Colonic mucosa (tissue), 4 donors: ENCODE data around the gene SLC6A8. TPM values are rescaled to one million over a fixed set of nuclear protein-coding genes. Genes with fewer than 3 reads are reported as not detected.
"Not testable (repeated sequence)": the region's sequence is repeated elsewhere in the genome, so short reads cannot be mapped to it uniquely, and the experiment has no call there.

Source experiments
- DNase-seq: peaks from one replicate; pipeline ENCODE4 v3.0.0-alpha.2; 2020
- H3K27ac ChIP-seq: fragments of 200-600 bp; one replicate; pipeline ENCODE4 v1.8.0; 2021
- H3K27me3 ChIP-seq: fragments of 200-600 bp; one replicate; pipeline ENCODE4 v1.8.0; 2021
- H3K36me3 ChIP-seq: fragments of 200-600 bp; one replicate; pipeline ENCODE4 v1.8.0; 2021
- H3K4me1 ChIP-seq: fragments of 200-600 bp; one replicate; pipeline ENCODE4 v1.8.0; 2021; ENCODE audit warnings: mild to moderate bottlenecking
- H3K4me3 ChIP-seq: fragments of 200-600 bp; one replicate; pipeline ENCODE4 v1.8.0; 2021
- H3K9ac ChIP-seq, 2 donors: one replicate each; pipeline ENCODE4 v1.7.0; 2013; ENCODE audit warnings: control low read depth in 2 of 2, low read depth in 2 of 2, low read length in 2 of 2
- H3K9me3 ChIP-seq: fragments of 200-600 bp; one replicate; pipeline ENCODE4 v1.8.0; 2021
- intact Hi-C: fragments of 100-400 bp; cut with DNase I; formaldehyde crosslinking; loops from one replicate; pipeline ENCODE4 v1.14.1; 2022
- total RNA-seq, 2 donors: library from RNA; stranded (reverse); fragmentation: NEBNext Ultra II Directional in 1 of 2; extraction: Animal tissue kit (Norgen Biotek cat#: 25700) in 1 of 2; gene quantifications; one replicate each; pipeline ENCODE4 v1.2.1, GENCODE V29; 2021
- TF ChIP-seq, protein P1 (sequence below): fragments of 200-600 bp; IDR thresholded peaks from one replicate; pipeline ENCODE4 v1.8.0; 2022; ENCODE audit warnings: antibody characterized with exemption, mild to moderate bottlenecking
- donor health status: healthy.
- donor health status: DM: no; HTN: no; CAD: no.
- donor health status: DM: no; HTN: no; CAD: no.

SLC6A8 gene
- total RNA-seq, 2 donors from 2014 or later = 197 to 435 TPM

DNA sequence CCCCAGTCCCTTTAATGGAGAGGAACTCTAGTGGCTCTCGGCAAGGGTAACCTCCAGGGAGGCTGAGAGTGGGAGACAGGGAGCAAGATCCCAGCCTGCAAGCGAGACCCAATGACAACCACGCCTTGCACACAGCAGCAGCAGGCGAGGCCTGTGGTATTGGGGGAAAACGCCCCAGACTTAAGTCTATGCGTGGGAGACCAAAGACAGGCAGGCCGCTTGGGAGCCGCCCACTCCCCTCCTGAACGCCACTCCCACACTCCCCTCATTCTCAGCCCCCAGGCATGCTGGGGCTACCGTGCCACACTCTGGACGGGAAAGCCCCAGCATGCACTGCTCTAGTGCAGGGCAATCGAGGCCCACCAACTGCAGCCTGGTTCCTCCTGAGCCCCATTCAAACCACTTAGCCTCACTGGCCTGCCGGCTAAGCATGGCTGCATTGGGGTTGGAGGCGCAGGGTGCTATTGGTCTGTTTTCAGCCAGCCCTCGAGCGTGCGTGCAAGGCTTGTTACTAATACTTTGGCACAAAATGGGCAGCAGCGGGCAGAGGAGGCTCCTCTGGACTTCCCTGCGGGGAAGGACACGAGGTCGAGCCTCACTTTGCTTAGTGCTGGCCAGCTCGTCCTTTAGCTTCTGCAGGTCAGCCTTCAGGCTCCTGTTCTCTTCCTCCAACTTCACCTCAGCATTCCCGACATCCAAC is 14.8 kb downstream of the SLC6A8 start:
- DNase-seq = no peak
- intact Hi-C loops = no loop called here
- Histone ChIP-seq H3K4me1 (no peaks in the 10 kb centered on the region), H3K27me3 (no peaks in the 10 kb centered on the region), H3K27ac (peak overlapping the region; percentile 44), H3K4me3 (no peak overlapping the region), H3K9me3 (no peaks in the 10 kb centered on the region), H3K9ac (no peak overlapping the region), H3K36me3 (no peaks in the 10 kb centered on the region)
- TF ChIP-seq, protein P1, sequence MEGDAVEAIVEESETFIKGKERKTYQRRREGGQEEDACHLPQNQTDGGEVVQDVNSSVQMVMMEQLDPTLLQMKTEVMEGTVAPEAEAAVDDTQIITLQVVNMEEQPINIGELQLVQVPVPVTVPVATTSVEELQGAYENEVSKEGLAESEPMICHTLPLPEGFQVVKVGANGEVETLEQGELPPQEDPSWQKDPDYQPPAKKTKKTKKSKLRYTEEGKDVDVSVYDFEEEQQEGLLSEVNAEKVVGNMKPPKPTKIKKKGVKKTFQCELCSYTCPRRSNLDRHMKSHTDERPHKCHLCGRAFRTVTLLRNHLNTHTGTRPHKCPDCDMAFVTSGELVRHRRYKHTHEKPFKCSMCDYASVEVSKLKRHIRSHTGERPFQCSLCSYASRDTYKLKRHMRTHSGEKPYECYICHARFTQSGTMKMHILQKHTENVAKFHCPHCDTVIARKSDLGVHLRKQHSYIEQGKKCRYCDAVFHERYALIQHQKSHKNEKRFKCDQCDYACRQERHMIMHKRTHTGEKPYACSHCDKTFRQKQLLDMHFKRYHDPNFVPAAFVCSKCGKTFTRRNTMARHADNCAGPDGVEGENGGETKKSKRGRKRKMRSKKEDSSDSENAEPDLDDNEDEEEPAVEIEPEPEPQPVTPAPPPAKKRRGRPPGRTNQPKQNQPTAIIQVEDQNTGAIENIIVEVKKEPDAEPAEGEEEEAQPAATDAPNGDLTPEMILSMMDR = no peak

DNA sequence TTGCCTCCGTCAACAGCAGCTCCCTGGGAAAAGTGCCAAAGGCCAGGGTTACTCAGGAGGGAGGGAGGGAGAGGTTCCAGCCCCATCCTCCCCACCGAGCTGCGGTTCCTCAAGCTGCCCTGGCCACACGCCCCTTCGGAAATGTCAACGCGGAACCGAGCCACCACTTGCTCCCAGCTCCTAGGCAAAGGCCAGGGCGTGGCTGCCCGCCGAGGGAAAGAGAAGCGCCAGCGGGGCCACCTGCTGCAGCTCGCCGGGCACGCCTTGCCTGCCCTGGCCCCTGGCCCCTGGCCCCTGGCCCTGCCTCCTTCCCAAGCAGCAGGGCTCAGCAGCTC is 15.3 kb downstream of the SLC6A8 start:
- peak overlapping the region; percentile 44 for H3K27ac ChIP-seq
- no peak overlapping the region for H3K9ac ChIP-seq
- DNase-seq = peak; percentile 84
- no peaks in the 10 kb centered on the region for H3K36me3 ChIP-seq
- H3K27me3 ChIP-seq = no peaks in the 10 kb centered on the region
- H3K4me1 ChIP-seq = no peaks in the 10 kb centered on the region
- no peak overlapping the region for H3K4me3 ChIP-seq
- intact Hi-C loops = no loop called here
- no peaks in the 10 kb centered on the region for H3K9me3 ChIP-seq
- TF ChIP-seq, protein P1 = no peak

DNA sequence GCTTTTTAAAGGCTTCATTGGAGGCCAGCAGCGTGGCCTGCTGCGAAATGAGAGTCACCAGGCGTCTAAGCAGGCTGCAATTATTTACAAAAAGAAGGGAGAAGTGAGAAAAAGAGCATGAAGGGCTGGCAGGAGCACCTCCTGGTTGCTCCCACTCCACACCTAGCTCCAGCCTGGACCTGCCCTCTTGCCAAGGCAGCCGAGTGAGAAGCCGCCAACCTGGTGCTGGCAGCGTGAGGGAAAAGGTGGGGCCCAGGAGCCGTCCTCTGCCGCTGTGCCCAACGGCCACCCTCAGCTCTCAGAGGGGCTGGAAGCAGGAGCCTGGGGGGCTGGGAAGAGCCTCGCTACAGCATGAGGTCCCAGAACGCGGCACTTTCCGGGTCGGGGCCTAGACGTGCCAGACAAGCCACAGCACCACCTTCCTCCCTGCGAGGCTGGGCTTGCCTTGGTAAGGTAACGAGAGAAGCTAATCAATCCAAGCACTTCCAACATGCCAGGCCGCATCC is 16.3 kb downstream of the SLC6A8 start:
- TF ChIP-seq, protein P1 = no peak
- Histone ChIP-seq H3K4me3 (no peak overlapping the region), H3K36me3 (no peaks in the 10 kb centered on the region), H3K27me3 (no peaks in the 10 kb centered on the region), H3K9me3 (no peaks in the 10 kb centered on the region), H3K4me1 (no peaks in the 10 kb centered on the region), H3K9ac (peak overlapping the region in 1 of 2 donors; percentile 55), H3K27ac (no peak overlapping the region)
- intact Hi-C loops = no loop called here
- no peak for DNase-seq

DNA sequence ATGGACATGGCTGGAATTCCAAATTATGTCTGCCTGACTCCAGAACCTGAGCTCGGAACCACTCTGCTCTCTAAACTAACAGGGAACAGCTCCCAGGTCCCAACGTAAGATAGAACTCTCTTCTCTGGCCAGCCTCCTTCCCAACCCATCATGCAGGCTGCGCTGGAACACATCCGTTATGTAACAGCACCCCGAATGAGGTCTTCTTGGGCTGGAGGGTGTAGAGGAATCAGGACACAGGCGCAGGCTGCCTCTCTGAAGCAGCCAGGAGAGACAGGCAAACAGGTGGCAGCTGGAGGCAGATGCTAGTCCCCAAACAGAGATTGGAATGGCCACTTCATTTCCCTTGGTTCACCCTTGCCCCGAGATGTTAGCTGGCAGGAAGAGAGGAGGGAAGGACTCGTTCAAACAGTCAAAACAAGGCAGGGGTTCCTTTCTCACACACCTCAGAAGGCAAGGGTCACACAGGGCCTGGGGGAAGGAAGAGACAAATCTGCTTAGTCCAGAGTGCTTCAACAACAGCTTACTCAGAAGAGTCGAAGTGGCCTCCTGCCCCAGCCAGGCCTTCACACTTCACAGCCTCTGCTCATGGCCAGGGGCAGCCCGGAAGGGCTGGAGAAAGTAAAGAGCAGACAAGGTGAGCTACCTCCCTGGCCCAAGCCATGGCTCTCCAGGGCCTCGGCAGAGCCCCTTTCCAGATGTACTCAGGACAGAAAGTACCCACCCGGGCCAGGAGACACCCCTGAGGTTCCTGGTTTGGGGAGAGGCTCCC is 17.1 kb downstream of the SLC6A8 start:
- H3K27ac ChIP-seq, H3K9me3 ChIP-seq, H3K4me1 ChIP-seq, DNase-seq, H3K36me3 ChIP-seq, H3K27me3 ChIP-seq, H3K9ac ChIP-seq, intact Hi-C loops, H3K4me3 ChIP-seq: not testable (repeated sequence)

DNA sequence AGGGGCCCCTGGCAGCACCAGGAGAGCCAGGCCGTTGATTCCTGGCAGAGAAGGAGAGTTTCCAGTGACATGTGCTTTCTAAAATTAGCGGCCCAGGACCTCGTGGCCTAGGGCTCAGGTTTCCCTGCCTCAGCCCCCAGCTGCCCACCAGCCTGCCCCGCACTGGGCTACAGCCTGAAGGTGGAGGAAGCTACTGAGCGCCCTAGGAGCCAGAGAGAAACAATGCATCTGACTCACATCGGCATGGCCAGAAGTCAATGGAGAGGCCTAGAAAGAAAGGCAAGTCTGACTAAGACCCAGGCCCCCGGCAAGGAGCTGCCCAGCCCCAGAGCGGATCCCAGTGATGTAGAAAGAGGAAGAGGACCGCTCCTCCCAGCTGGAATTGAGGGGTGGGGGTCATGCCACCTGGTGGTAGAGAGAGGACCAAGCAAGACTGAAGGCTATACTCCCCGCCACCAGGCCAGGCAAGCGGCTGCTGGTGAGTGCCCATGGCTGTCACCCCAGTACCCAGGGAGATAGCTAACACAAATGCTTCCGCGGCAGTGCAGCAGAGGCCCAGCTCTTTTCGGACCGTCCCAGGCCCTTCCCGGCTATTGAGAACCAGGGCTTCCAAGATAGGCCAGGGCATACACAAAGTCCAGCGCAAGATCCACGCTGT is 17.8 kb downstream of the SLC6A8 start:
- H3K9me3 ChIP-seq, DNase-seq, H3K4me1 ChIP-seq, intact Hi-C loops, H3K27me3 ChIP-seq, H3K4me3 ChIP-seq, H3K36me3 ChIP-seq, H3K27ac ChIP-seq, H3K9ac ChIP-seq: not testable (repeated sequence)

DNA sequence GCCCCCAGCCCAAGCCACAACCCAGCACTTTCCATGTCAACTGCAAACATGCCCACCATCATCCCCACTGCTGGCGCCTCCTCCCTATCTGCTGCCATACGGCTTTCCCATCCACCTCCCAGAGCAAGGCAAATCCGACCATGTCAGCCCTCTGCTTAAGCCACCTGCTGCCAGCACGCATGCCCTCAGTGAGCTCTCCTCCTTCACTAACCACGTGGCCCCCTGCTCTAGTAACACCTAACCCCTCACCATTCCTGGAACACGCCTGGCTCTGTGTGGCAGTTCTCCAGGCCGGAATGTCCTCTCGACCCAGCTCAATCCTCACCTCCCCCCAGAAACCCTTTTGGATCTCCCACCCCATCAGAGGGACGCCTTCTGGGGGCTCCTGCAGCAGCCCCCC is 19.1 kb downstream of the SLC6A8 start:
- no peaks in the 10 kb centered on the region for H3K36me3 ChIP-seq
- H3K27me3 ChIP-seq = no peaks in the 10 kb centered on the region
- H3K4me3 ChIP-seq = no peak overlapping the region
- H3K9ac ChIP-seq = no peak overlapping the region
- no peaks in the 10 kb centered on the region for H3K4me1 ChIP-seq
- TF ChIP-seq, protein P1 = no peak
- H3K9me3 ChIP-seq = no peaks in the 10 kb centered on the region
- H3K27ac ChIP-seq = no peak overlapping the region
- intact Hi-C loops = no loop called here
- no peak for DNase-seq
